ENCODE results near the gene TYRO3. TPM values are rescaled to one million over a fixed set of nuclear protein-coding genes. Genes with fewer than 3 reads are reported as not detected.
A peak's percentile ranks its signal among the peaks of the same experiment; 100 is the strongest.

The TYRO3 gene
- total and polyA plus RNA-seq, 7 donors = 1.4 to 6.6 (median 4.2) TPM

- no peak for TF ChIP-seq POLR2A (IDR thresholded peaks at IDR 0.05)
- TF ChIP-seq POLR2AphosphoS5 (IDR thresholded peaks at IDR 0.05) = no peak
- TF ChIP-seq CTCF (IDR thresholded peaks at IDR 0.05) = no peak
- no peak for TF ChIP-seq EP300 (IDR thresholded peaks at IDR 0.05)
- WGBS, 2 donors = 78 to 79% methylated on average over 3 of the region's 3 CpGs
- intact Hi-C loops (cut with DNase I) = loop anchor here (5.0 kb wide), 2 partner anchors 67 to 107 kb away; partner anchors contain the start of gene MGA
- Histone ChIP-seq H3K27ac (no peak overlapping the region), H3K36me3 (no peaks in the 10 kb centered on the region), H3K4me1 (peaks cover 0 to 17% (median 15%) of the 10 kb centered on the region in 4 donors), H3K4me3 (no peak overlapping the region), H3K27me3 (no peaks in the 10 kb centered on the region), H3K9me3 (no peaks in the 10 kb centered on the region)
- DNase-seq = no peak
These were observed 4.1 kb upstream of the TYRO3 start for GRCh38 chr15:41554915-41555314.

GRCh38 chr15:41556677-41557076 is 2.3 kb upstream of the TYRO3 start:
- no peak overlapping the region for H3K4me3 ChIP-seq
- intact Hi-C loops (cut with DNase I) = loop anchor here (5.0 kb wide), 2 partner anchors 66 to 106 kb away; partner anchors contain the start of gene MGA
- peaks cover 0 to 20% (median 17%) of the 10 kb centered on the region in 4 donors for H3K4me1 ChIP-seq
- TF ChIP-seq EP300 (IDR thresholded peaks at IDR 0.05) (no peak), CTCF (IDR thresholded peaks at IDR 0.05) (no peak), POLR2A (IDR thresholded peaks at IDR 0.05) (no peak), POLR2AphosphoS5 (IDR thresholded peaks at IDR 0.05) (no peak)
- no peak for DNase-seq
- 77 to 78% methylated on average over 5 of the region's 5 CpGs for WGBS, 2 donors
- no peaks in the 10 kb centered on the region for H3K9me3 ChIP-seq
- no peak overlapping the region for H3K27ac ChIP-seq
- no peaks in the 10 kb centered on the region for H3K36me3 ChIP-seq
- no peaks in the 10 kb centered on the region for H3K27me3 ChIP-seq

GRCh38 chr15:41557673-41558399 is 1.2 kb upstream of the TYRO3 start:
- Histone ChIP-seq H3K4me1 (peaks cover 0 to 20% (median 17%) of the 10 kb centered on the region in 4 donors), H3K27me3 (no peaks in the 10 kb centered on the region), H3K27ac (peak overlapping the region; percentile 2 to 66 (median 46)), H3K36me3 (no peaks in the 10 kb centered on the region), H3K9me3 (no peaks in the 10 kb centered on the region), H3K4me3 (peak overlapping the region in 2 of 4 donors; percentile 73 to 84)
- WGBS, 2 donors = 15 to 17% methylated on average over 7 of the region's 7 CpGs
- no peak for TF ChIP-seq POLR2A (IDR thresholded peaks at IDR 0.05)
- TF ChIP-seq CTCF (IDR thresholded peaks at IDR 0.05) = peak in 3 of 4 experiments; percentile 45 to 61 (median 60)
- DNase-seq = peak; percentile 78
- intact Hi-C loops (cut with DNase I) = loop anchor here (2.0 to 5.0 kb wide), 3 partner anchors 27 to 104 kb away; partner anchors contain the start of gene MGA

GRCh38 chr15:41559239-41559782 is 299 bp downstream of the TYRO3 start:
- DNase-seq = no peak
- intact Hi-C loops (cut with DNase I) = loop anchor here (2.0 to 5.0 kb wide), 3 partner anchors 25 to 103 kb away; partner anchors contain the start of gene MGA
- Histone ChIP-seq H3K4me1 (peaks cover 0 to 20% (median 17%) of the 10 kb centered on the region in 4 donors), H3K27me3 (no peaks in the 10 kb centered on the region), H3K9me3 (no peaks in the 10 kb centered on the region), H3K4me3 (peak overlapping the region; percentile 31 to 84 (median 66)), H3K27ac (peak overlapping the region; percentile 9 to 66 (median 56)), H3K36me3 (no peaks in the 10 kb centered on the region)
- WGBS, 2 donors = 2% methylated on average over 60 of the region's 60 CpGs
- TF ChIP-seq POLR2AphosphoS5 (IDR thresholded peaks at IDR 0.05) (no peak), POLR2A (IDR thresholded peaks at IDR 0.05) (no peak), EP300 (IDR thresholded peaks at IDR 0.05) (no peak), CTCF (IDR thresholded peaks at IDR 0.05) (no peak)
